Ovary (tissue), 9 donors: ENCODE measurements around the gene COX7B2. TPM values are rescaled to one million over a fixed set of nuclear protein-coding genes. Genes with fewer than 3 reads are reported as not detected.

Experiments used
- DNase-seq, 5 donors: peaks; one replicate each; pipeline ENCODE4 v3.0.0-alpha.2; 2019 to 2020
- H3K27ac ChIP-seq, 2 donors: fragments of 200-600 bp; one replicate each; pipeline versions ENCODE4 v1.5.1 to v1.8.0; 2019 to 2022
- H3K27me3 ChIP-seq: fragments of 200-600 bp; one replicate; pipeline ENCODE4 v1.8.0; 2022
- H3K36me3 ChIP-seq: fragments of 200-600 bp; sonication (generic); one replicate; pipeline ENCODE4 v1.5.1; 2019
- H3K4me1 ChIP-seq: one replicate; pipeline ENCODE4 v1.8.1; 2013; ENCODE audit warnings: mild to moderate bottlenecking, moderate library complexity; ENCODE audit not compliant: insufficient read depth
- H3K4me3 ChIP-seq: fragments of 200-600 bp; sonication (generic); one replicate; pipeline ENCODE4 v1.5.1; 2017
- H3K9me3 ChIP-seq, 2 donors: fragments of 200-600 bp in 1 of 2; sonication (generic) in 1 of 2; one replicate each; pipeline versions ENCODE4 v1.5.1 to v1.8.1; 2013 to 2019; ENCODE audit warnings: mild to moderate bottlenecking in 1 of 2, moderate library complexity in 1 of 2
- CTCF ChIP-seq, 3 donors: fragments of 450-650 bp in 2 of 3; fragments of 200-600 bp in 1 of 3; IDR thresholded peaks; one replicate each; pipeline versions ENCODE4 v1.5.1 to v1.8.0; 2016 to 2022; ENCODE audit warnings: antibody characterized with exemption in 3 of 3, mild to moderate bottlenecking in 1 of 3
- EP300 ChIP-seq: sonication (generic); formaldehyde crosslinking; IDR thresholded peaks from one replicate; pipeline ENCODE4 v1.6.1; 2017; ENCODE audit warnings: antibody characterized with exemption
- POLR2A ChIP-seq: fragments of 450-650 bp; IDR thresholded peaks from one replicate; pipeline ENCODE4 v1.6.1; 2017; ENCODE audit warnings: antibody characterized with exemption, mild to moderate bottlenecking, moderate library complexity
- WGBS, 3 donors: extraction: QIAGEN DNeasy Blood & Tissue Kit in 1 of 3; methylation state at CpG; one replicate each; pipeline versions ENCODE4 v1.1.5 to v1.1.7; 2013 to 2017; 5-methylcytosine and 5-hydroxymethylcytosine counted together
- intact Hi-C, 4 donors: fragments of 100-400 bp; cut with DNase I; formaldehyde crosslinking; loops; one replicate each; pipeline versions ENCODE4 v1.11.0 to v1.15.1; 2022 to 2023
- polyA plus RNA-seq, 2 donors: library from polyadenylated mRNA; stranded (reverse); fragments of 200-250 nt in 1 of 2; fragments of 350-450 nt in 1 of 2; fragmentation: Illumina TruSeq in 1 of 2; extraction: RNeasy Lipid Tissue Mini Kit (QIAGEN cat#74804) in 1 of 2; gene quantifications; one replicate each; pipeline ENCODE4 v1.2.3, GENCODE V29; 2013 to 2014
- total RNA-seq, 7 donors: library from RNA; depleted of rRNA in 2 of 7; stranded (reverse); fragments of >200 nt in 2 of 7; fragmentation: NEBNext Ultra II Directional in 3 of 7; extraction: Animal tissue kit (Norgen Biotek cat#: 25700) in 3 of 7; gene quantifications; one replicate each; pipeline versions ENCODE4 v1.1.0 to v1.2.4, GENCODE V29; 2016 to 2023
- donor health status: DM: no; HTN: no; CAD: no; lungs with moderate emphysema.
- donor health status: DM: no; HTN: no; CAD: no.
- donor health status: Bipolar disorder and iron deficiency.
- donor health status: DM: yes; HTN: yes; CAD: no.
- donor health status: DM: no; HTN: no; CAD: no.
- donor health status: DM: yes; HTN: yes; CAD: no.

Gene COX7B2
- total and polyA plus RNA-seq, 9 donors = not detected

- H3K27ac ChIP-seq = no peak overlapping the region
- TF ChIP-seq POLR2A = no peak
- no peak for TF ChIP-seq CTCF (IDR thresholded peaks at IDR 0.05)
- no peak for TF ChIP-seq EP300
- no peaks in the 10 kb centered on the region for H3K4me1 ChIP-seq
- WGBS, 3 donors = 30 to 61% (median 31%) methylated on average over 1 of the region's 1 CpG
- intact Hi-C loops = no loop called here
- H3K36me3 ChIP-seq = no peaks in the 10 kb centered on the region
- H3K9me3 ChIP-seq = no peaks in the 10 kb centered on the region
- no peak overlapping the region for H3K4me3 ChIP-seq
- no peaks in the 10 kb centered on the region for H3K27me3 ChIP-seq
- DNase-seq = no peak
Measured at GRCh38 chr4:46874811-46875210, 34.2 kb downstream of the COX7B2 start.

- H3K4me1 ChIP-seq = no peaks in the 10 kb centered on the region
- no peaks in the 10 kb centered on the region for H3K36me3 ChIP-seq
- H3K27me3 ChIP-seq = no peaks in the 10 kb centered on the region
- 56 to 73% (median 67%) methylated on average over 2 of the region's 2 CpGs for WGBS, 3 donors
- no peaks in the 10 kb centered on the region for H3K9me3 ChIP-seq
- no peak for DNase-seq
- H3K4me3 ChIP-seq = no peak overlapping the region
- no peak for TF ChIP-seq POLR2A
- no peak for TF ChIP-seq EP300
- TF ChIP-seq CTCF (IDR thresholded peaks at IDR 0.05) = no peak
- intact Hi-C loops = no loop called here
- H3K27ac ChIP-seq = no peak overlapping the region
Measured at GRCh38 chr4:46870411-46870810, 38.6 kb downstream of the COX7B2 start.

- H3K27ac ChIP-seq = no peak overlapping the region
- no peaks in the 10 kb centered on the region for H3K4me1 ChIP-seq
- no peak for DNase-seq
- H3K36me3 ChIP-seq = no peaks in the 10 kb centered on the region
- no peak overlapping the region for H3K4me3 ChIP-seq
- intact Hi-C loops = no loop called here
- H3K27me3 ChIP-seq = no peaks in the 10 kb centered on the region
- H3K9me3 ChIP-seq = no peaks in the 10 kb centered on the region
- TF ChIP-seq CTCF (IDR thresholded peaks at IDR 0.05) (no peak), EP300 (no peak), POLR2A (no peak)
Measured at GRCh38 chr4:46856333-46856732, 52.7 kb downstream of the COX7B2 start.

- H3K27ac ChIP-seq = no peak overlapping the region
- no peak overlapping the region for H3K4me3 ChIP-seq
- WGBS, 3 donors = 76 to 82% (median 79%) methylated on average over 4 of the region's 4 CpGs
- TF ChIP-seq EP300 (no peak), POLR2A (no peak), CTCF (IDR thresholded peaks at IDR 0.05) (no peak)
- no peaks in the 10 kb centered on the region for H3K36me3 ChIP-seq
- DNase-seq = no peak
- no peaks in the 10 kb centered on the region for H3K9me3 ChIP-seq
- H3K4me1 ChIP-seq = no peaks in the 10 kb centered on the region
- no peaks in the 10 kb centered on the region for H3K27me3 ChIP-seq
- intact Hi-C loops = no loop called here
Measured at GRCh38 chr4:46852800-46853199, 56.2 kb downstream of the COX7B2 start.

- 82 to 88% (median 88%) methylated on average over 1 of the region's 1 CpG for WGBS, 3 donors
- Histone ChIP-seq H3K4me1 (no peaks in the 10 kb centered on the region), H3K9me3 (no peaks in the 10 kb centered on the region), H3K4me3 (no peak overlapping the region), H3K27ac (no peak overlapping the region), H3K36me3 (no peaks in the 10 kb centered on the region), H3K27me3 (no peaks in the 10 kb centered on the region)
- DNase-seq = no peak
- TF ChIP-seq CTCF (IDR thresholded peaks at IDR 0.05) = no peak
- TF ChIP-seq POLR2A = no peak
- TF ChIP-seq EP300 = no peak
- intact Hi-C loops = no loop called here
Measured at GRCh38 chr4:46850026-46850425, 59.0 kb downstream of the COX7B2 start.
